Adrenal gland (tissue), 5 donors: Measurements from ENCODE around the gene CHKA.

ENCODE experiments used
- CTCF ChIP-seq, 6 experiments: fragments of 450-650 bp in 4 of 6; fragments of 200-600 bp in 2 of 6; sonication (generic) in 1 of 6; IDR thresholded peaks; 1 replicate in 5 of 6; 2 replicates in 1 of 6; pipeline versions ENCODE4 v1.5.1 to v1.8.0; 2016 to 2021; ENCODE audit warnings: antibody characterized with exemption in 6 of 6, mild to moderate bottlenecking in 2 of 6, moderate library complexity in 1 of 6
- POLR2A ChIP-seq, 2 donors: fragments of 450-650 bp; IDR thresholded peaks; one replicate each; pipeline ENCODE4 v1.6.1; 2017; ENCODE audit warnings: antibody characterized with exemption in 2 of 2, mild to moderate bottlenecking in 2 of 2, moderate library complexity in 1 of 2
- donor health status: DM: no; HTN: no; CAD: no.

DNA sequence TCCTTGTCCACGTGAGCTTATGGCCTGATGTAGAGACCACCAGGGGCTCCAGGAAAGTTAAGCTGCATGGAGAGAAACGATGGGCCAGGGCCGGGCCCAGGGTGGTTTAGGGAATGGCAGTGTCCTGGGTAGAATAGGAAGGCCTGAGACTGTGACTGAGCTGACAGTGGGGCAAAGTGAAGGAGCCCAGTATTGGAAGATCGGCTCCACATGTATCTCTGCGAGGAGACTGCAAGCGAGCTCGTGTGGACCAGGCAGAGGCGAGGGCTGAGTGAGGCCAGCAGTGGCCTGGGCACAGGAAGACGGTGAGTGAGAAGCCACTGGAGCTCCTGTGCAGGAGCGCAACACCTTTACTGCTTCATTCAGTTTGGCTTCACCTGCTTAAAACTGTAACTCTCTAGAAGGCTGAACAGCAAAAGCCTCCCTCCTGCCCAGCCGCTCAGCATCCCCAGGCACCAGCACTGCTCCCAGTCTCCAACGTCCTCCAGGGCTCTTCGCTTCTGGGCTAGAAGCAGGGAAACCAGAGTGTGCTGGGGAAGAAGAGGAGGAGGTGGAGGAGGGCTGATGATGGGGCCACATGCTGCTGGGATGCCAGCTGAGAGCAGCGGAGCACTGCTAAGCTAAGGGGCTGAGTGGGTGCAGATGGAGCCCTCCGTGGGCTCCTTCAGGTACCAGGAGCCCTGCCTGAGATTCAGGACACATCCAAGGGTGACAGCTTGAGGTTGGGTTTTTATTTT, 68.9 kb downstream of the CHKA start:
- no peak for TF ChIP-seq CTCF (IDR thresholded peaks at IDR 0.05)
- TF ChIP-seq POLR2A (IDR thresholded peaks at IDR 0.05) = no peak
